ENCODE results near the gene MCRIP1. TPM values are rescaled to one million over a fixed set of nuclear protein-coding genes. Genes with fewer than 3 reads are reported as not detected.

MCRIP1 gene
- total RNA-seq, 1 experiment from 2014 or later = 126 TPM

GRCh38 chr17:81867991-81868673, 35.0 kb upstream of the MCRIP1 start (continued):
- TF ChIP-seq, protein P1, sequence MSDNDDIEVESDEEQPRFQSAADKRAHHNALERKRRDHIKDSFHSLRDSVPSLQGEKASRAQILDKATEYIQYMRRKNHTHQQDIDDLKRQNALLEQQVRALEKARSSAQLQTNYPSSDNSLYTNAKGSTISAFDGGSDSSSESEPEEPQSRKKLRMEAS (CRISPR knock-in tag; IDR thresholded peaks at IDR 0.05) = 0 out of 2 replicates have a peak, but pooled peaks have one; percentile 12
- no peak for TF ChIP-seq ZNF232 (CRISPR knock-in tag; IDR thresholded peaks at IDR 0.05)
- TF ChIP-seq RORB (CRISPR knock-in tag; IDR thresholded peaks at IDR 0.05) = no peak
- no peak for TF ChIP-seq MXD4 (CRISPR knock-in tag; IDR thresholded peaks at IDR 0.05; ENCODE audit: borderline replicate concordance)
- TF ChIP-seq CREB1 (CRISPR knock-in tag; IDR thresholded peaks at IDR 0.05) = 0 out of 2 replicates have a peak, but pooled peaks have one; percentile 41
- no peak for TF ChIP-seq MLX (CRISPR knock-in tag; IDR thresholded peaks at IDR 0.05)
- no peak for TF ChIP-seq ZSCAN18 (CRISPR knock-in tag; IDR thresholded peaks at IDR 0.05)
- TF ChIP-seq IRF2 (CRISPR knock-in tag; IDR thresholded peaks at IDR 0.05; ENCODE audit: borderline replicate concordance, low read depth) = no peak
- no peak for TF ChIP-seq ZNF138 (CRISPR knock-in tag; conservative IDR thresholded peaks at IDR 0.05)
- TF ChIP-seq, protein P2, sequence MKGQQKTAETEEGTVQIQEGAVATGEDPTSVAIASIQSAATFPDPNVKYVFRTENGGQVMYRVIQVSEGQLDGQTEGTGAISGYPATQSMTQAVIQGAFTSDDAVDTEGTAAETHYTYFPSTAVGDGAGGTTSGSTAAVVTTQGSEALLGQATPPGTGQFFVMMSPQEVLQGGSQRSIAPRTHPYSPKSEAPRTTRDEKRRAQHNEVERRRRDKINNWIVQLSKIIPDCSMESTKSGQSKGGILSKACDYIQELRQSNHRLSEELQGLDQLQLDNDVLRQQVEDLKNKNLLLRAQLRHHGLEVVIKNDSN (CRISPR knock-in tag; IDR thresholded peaks at IDR 0.05) = no peak
- TF ChIP-seq, protein P3, sequence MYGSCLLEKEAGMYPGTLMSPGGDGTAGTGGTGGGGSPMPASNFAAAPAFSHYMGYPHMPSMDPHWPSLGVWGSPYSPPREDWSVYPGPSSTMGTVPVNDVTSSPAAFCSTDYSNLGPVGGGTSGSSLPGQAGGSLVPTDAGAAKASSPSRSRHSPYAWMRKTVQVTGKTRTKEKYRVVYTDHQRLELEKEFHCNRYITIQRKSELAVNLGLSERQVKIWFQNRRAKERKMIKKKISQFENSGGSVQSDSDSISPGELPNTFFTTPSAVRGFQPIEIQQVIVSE (CRISPR knock-in tag; IDR thresholded peaks at IDR 0.05; ENCODE audit: borderline replicate concordance) = no peak
- TF ChIP-seq ESRRA (CRISPR knock-in tag; IDR thresholded peaks at IDR 0.05; ENCODE audit: borderline replicate concordance) = 0 out of 2 replicates have a peak, but pooled peaks have one; percentile 38
- peak; percentile 65; the same call in 1 of the 2 replicates for TF ChIP-seq ZNF416 (CRISPR knock-in tag; IDR thresholded peaks at IDR 0.05)
- TF ChIP-seq AFF4 (CRISPR knock-in tag; IDR thresholded peaks at IDR 0.05; ENCODE audit: borderline replicate concordance) = no peak
- 0 out of 2 replicates have a peak, but pooled peaks have one; percentile 72 for TF ChIP-seq TEAD4 (CRISPR knock-in tag; IDR thresholded peaks at IDR 0.05)
- TF ChIP-seq NFYB (CRISPR knock-in tag; conservative IDR thresholded peaks at IDR 0.05; ENCODE audit: low read depth) = 0 out of 2 replicates have a peak, but pooled peaks have one; percentile 42
- TF ChIP-seq, protein P4, sequence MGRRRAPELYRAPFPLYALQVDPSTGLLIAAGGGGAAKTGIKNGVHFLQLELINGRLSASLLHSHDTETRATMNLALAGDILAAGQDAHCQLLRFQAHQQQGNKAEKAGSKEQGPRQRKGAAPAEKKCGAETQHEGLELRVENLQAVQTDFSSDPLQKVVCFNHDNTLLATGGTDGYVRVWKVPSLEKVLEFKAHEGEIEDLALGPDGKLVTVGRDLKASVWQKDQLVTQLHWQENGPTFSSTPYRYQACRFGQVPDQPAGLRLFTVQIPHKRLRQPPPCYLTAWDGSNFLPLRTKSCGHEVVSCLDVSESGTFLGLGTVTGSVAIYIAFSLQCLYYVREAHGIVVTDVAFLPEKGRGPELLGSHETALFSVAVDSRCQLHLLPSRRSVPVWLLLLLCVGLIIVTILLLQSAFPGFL (CRISPR knock-in tag; IDR thresholded peaks at IDR 0.05; ENCODE audit: borderline replicate concordance) = no peak
- TF ChIP-seq MYBL2 (CRISPR knock-in tag; IDR thresholded peaks at IDR 0.05) = no peak; the same call in 1 of the 2 replicates
- peak; percentile 46; the same call in 1 of the 2 replicates for TF ChIP-seq E2F4 (CRISPR knock-in tag; IDR thresholded peaks at IDR 0.05; ENCODE audit: borderline replicate concordance, low read depth)
- TF ChIP-seq, protein P5, sequence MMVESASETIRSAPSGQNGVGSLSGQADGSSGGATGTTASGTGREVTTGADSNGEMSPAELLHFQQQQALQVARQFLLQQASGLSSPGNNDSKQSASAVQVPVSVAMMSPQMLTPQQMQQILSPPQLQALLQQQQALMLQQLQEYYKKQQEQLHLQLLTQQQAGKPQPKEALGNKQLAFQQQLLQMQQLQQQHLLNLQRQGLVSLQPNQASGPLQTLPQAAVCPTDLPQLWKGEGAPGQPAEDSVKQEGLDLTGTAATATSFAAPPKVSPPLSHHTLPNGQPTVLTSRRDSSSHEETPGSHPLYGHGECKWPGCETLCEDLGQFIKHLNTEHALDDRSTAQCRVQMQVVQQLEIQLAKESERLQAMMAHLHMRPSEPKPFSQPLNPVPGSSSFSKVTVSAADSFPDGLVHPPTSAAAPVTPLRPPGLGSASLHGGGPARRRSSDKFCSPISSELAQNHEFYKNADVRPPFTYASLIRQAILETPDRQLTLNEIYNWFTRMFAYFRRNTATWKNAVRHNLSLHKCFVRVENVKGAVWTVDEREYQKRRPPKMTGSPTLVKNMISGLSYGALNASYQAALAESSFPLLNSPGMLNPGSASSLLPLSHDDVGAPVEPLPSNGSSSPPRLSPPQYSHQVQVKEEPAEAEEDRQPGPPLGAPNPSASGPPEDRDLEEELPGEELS (CRISPR knock-in tag; IDR thresholded peaks at IDR 0.05) = no peak
- TF ChIP-seq FOXK1 (CRISPR knock-in tag; IDR thresholded peaks at IDR 0.05) = no peak
- no peak for TF ChIP-seq HMGA2 (CRISPR knock-in tag; IDR thresholded peaks at IDR 0.05)
- TF ChIP-seq, protein P6, sequence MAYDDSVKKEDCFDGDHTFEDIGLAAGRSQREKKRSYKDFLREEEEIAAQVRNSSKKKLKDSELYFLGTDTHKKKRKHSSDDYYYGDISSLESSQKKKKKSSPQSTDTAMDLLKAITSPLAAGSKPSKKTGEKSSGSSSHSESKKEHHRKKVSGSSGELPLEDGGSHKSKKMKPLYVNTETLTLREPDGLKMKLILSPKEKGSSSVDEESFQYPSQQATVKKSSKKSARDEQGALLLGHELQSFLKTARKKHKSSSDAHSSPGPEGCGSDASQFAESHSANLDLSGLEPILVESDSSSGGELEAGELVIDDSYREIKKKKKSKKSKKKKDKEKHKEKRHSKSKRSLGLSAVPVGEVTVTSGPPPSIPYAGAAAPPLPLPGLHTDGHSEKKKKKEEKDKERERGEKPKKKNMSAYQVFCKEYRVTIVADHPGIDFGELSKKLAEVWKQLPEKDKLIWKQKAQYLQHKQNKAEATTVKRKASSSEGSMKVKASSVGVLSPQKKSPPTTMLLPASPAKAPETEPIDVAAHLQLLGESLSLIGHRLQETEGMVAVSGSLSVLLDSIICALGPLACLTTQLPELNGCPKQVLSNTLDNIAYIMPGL (CRISPR knock-in tag; IDR thresholded peaks at IDR 0.05) = 0 out of 2 replicates have a peak, but pooled peaks have one; percentile 45
